ENCODE data around the gene BORCS5.
"Not testable (repeated sequence)": the region's sequence is repeated elsewhere in the genome, so short reads cannot be mapped to it uniquely, and the experiment has no call there.

BORCS5 gene

GRCh38 chr12:12468575-12468974 is 111.7 kb downstream of the BORCS5 start:
- Mint-ChIP-seq H3K9me3 (no peaks in the 10 kb centered on the region), H3K36me3 (peaks cover 89% of the 10 kb centered on the region), H3K4me1 (peaks cover 33% of the 10 kb centered on the region), H3K27me3 (no peaks in the 10 kb centered on the region), H3K27ac (no peak overlapping the region), H3K4me3 (no peak overlapping the region)
- no peak for ATAC-seq

GRCh38 chr12:12469386-12469785 is 112.5 kb downstream of the BORCS5 start:
- Mint-ChIP-seq H3K9me3 (no peaks in the 10 kb centered on the region), H3K27ac (no peak overlapping the region), H3K36me3 (peaks cover 86% of the 10 kb centered on the region), H3K27me3 (no peaks in the 10 kb centered on the region), H3K4me3 (no peak overlapping the region), H3K4me1 (peaks cover 38% of the 10 kb centered on the region)
- no peak for ATAC-seq

GRCh38 chr12:12470751-12471306 is 114.0 kb downstream of the BORCS5 start:
- ATAC-seq, result no peak
- no peak overlapping the region for H3K4me3 Mint-ChIP-seq
- no peak overlapping the region for H3K27ac Mint-ChIP-seq
- H3K9me3 Mint-ChIP-seq, result no peaks in the 10 kb centered on the region
- H3K4me1 Mint-ChIP-seq, result peaks cover 47% of the 10 kb centered on the region
- peaks cover 78% of the 10 kb centered on the region for H3K36me3 Mint-ChIP-seq
- H3K27me3 Mint-ChIP-seq, result no peaks in the 10 kb centered on the region

- not testable (repeated sequence) for H3K27me3 Mint-ChIP-seq, H3K27ac Mint-ChIP-seq, H3K9me3 Mint-ChIP-seq, ATAC-seq, H3K4me3 Mint-ChIP-seq
- Mint-ChIP-seq H3K4me1 (peaks cover 37% of the 10 kb centered on the region), H3K36me3 (peaks cover 70% of the 10 kb centered on the region)
Measured at GRCh38 chr12:12471982-12472961, 115.4 kb downstream of the BORCS5 start.

- H3K27me3 Mint-ChIP-seq, result no peaks in the 10 kb centered on the region
- no peaks in the 10 kb centered on the region for H3K9me3 Mint-ChIP-seq
- ATAC-seq, result no peak
- H3K4me1 Mint-ChIP-seq, result peaks cover 34% of the 10 kb centered on the region
- H3K4me3 Mint-ChIP-seq, result no peak overlapping the region
- H3K36me3 Mint-ChIP-seq, result peaks cover 70% of the 10 kb centered on the region
- peak overlapping the region; percentile 8 for H3K27ac Mint-ChIP-seq
Measured at GRCh38 chr12:12473223-12473622, 116.3 kb downstream of the BORCS5 start.

- no peaks in the 10 kb centered on the region for H3K27me3 Mint-ChIP-seq
- peaks cover 34% of the 10 kb centered on the region for H3K4me1 Mint-ChIP-seq
- no peak overlapping the region for H3K4me3 Mint-ChIP-seq
- no peaks in the 10 kb centered on the region for H3K9me3 Mint-ChIP-seq
- peaks cover 70% of the 10 kb centered on the region for H3K36me3 Mint-ChIP-seq
- peak overlapping the region; percentile 79 for H3K27ac Mint-ChIP-seq
- ATAC-seq, result no peak
Measured at GRCh38 chr12:12474471-12474928, 117.6 kb downstream of the BORCS5 start.

GRCh38 chr12:12474931-12475795 is 118.3 kb downstream of the BORCS5 start:
- Mint-ChIP-seq H3K4me3 (peak overlapping the region; percentile 18), H3K27me3 (no peaks in the 10 kb centered on the region), H3K4me1 (peaks cover 32% of the 10 kb centered on the region), H3K36me3 (peaks cover 70% of the 10 kb centered on the region), H3K27ac (peak overlapping the region; percentile 79), H3K9me3 (no peaks in the 10 kb centered on the region)
- peak; percentile 87 for ATAC-seq

GRCh38 chr12:12476857-12477531 is 120.1 kb downstream of the BORCS5 start:
- no peak overlapping the region for H3K27ac Mint-ChIP-seq
- ATAC-seq, result no peak
- H3K4me1 Mint-ChIP-seq, result peaks cover 28% of the 10 kb centered on the region
- H3K9me3 Mint-ChIP-seq, result no peaks in the 10 kb centered on the region
- H3K27me3 Mint-ChIP-seq, result no peaks in the 10 kb centered on the region
- H3K4me3 Mint-ChIP-seq, result no peak overlapping the region
- H3K36me3 Mint-ChIP-seq, result peaks cover 67% of the 10 kb centered on the region

- H3K9me3 Mint-ChIP-seq, result no peaks in the 10 kb centered on the region
- H3K27ac Mint-ChIP-seq, result no peak overlapping the region
- peaks cover 71% of the 10 kb centered on the region for H3K36me3 Mint-ChIP-seq
- H3K4me1 Mint-ChIP-seq, result peaks cover 33% of the 10 kb centered on the region
- H3K27me3 Mint-ChIP-seq, result no peaks in the 10 kb centered on the region
- no peak overlapping the region for H3K4me3 Mint-ChIP-seq
- ATAC-seq, result no peak
Measured at GRCh38 chr12:12477532-12477890, 120.6 kb downstream of the BORCS5 start.

- no peaks in the 10 kb centered on the region for H3K9me3 Mint-ChIP-seq
- peaks cover 52% of the 10 kb centered on the region for H3K36me3 Mint-ChIP-seq
- H3K27ac Mint-ChIP-seq, result no peak overlapping the region
- H3K4me3 Mint-ChIP-seq, result no peak overlapping the region
- H3K4me1 Mint-ChIP-seq, result peaks cover 31% of the 10 kb centered on the region
- no peaks in the 10 kb centered on the region for H3K27me3 Mint-ChIP-seq
- no peak for ATAC-seq
Measured at GRCh38 chr12:12480074-12480473, 123.2 kb downstream of the BORCS5 start.

GRCh38 chr12:12481631-12482030 is 124.8 kb downstream of the BORCS5 start:
- Mint-ChIP-seq H3K9me3 (no peaks in the 10 kb centered on the region), H3K27ac (peak overlapping the region; percentile 80), H3K4me1 (peaks cover 29% of the 10 kb centered on the region), H3K36me3 (peaks cover 52% of the 10 kb centered on the region), H3K4me3 (no peak overlapping the region), H3K27me3 (no peaks in the 10 kb centered on the region)
- ATAC-seq, result no peak

- H3K27me3 Mint-ChIP-seq, result no peaks in the 10 kb centered on the region
- H3K27ac Mint-ChIP-seq, result peak overlapping the region; percentile 80
- no peak overlapping the region for H3K4me3 Mint-ChIP-seq
- peaks cover 47% of the 10 kb centered on the region for H3K36me3 Mint-ChIP-seq
- H3K9me3 Mint-ChIP-seq, result no peaks in the 10 kb centered on the region
- no peak for ATAC-seq
- H3K4me1 Mint-ChIP-seq, result peaks cover 34% of the 10 kb centered on the region
Measured at GRCh38 chr12:12482150-12482761, 125.4 kb downstream of the BORCS5 start.

GRCh38 chr12:12482959-12483358 is 126.1 kb downstream of the BORCS5 start:
- Mint-ChIP-seq H3K27ac (peak overlapping the region; percentile 80), H3K4me1 (peaks cover 41% of the 10 kb centered on the region), H3K4me3 (no peak overlapping the region), H3K9me3 (peaks cover under 1% of the 10 kb centered on the region), H3K36me3 (peaks cover 46% of the 10 kb centered on the region), H3K27me3 (no peaks in the 10 kb centered on the region)
- ATAC-seq, result peak; percentile 77

- no peaks in the 10 kb centered on the region for H3K27me3 Mint-ChIP-seq
- peaks cover 3% of the 10 kb centered on the region for H3K9me3 Mint-ChIP-seq
- peak overlapping the region; percentile 80 for H3K27ac Mint-ChIP-seq
- peaks cover 45% of the 10 kb centered on the region for H3K36me3 Mint-ChIP-seq
- H3K4me3 Mint-ChIP-seq, result no peak overlapping the region
- peaks cover 43% of the 10 kb centered on the region for H3K4me1 Mint-ChIP-seq
- no peak for ATAC-seq
Measured at GRCh38 chr12:12483438-12483837, 126.6 kb downstream of the BORCS5 start.
